ENCODE data around the gene SSBP3.

- TF ChIP-seq CTCF (IDR thresholded peaks at IDR 0.05) (no peak), POLR2A (IDR thresholded peaks at IDR 0.05) (no peak)
These were observed 91.5 kb downstream of the SSBP3 start for GRCh38 chr1:54314696-54315095.
